Chondrocyte (in vitro differentiated cells): ENCODE results near the gene CEACAM19. TPM values are rescaled to one million over a fixed set of nuclear protein-coding genes. Genes with fewer than 3 reads are reported as not detected.

Experiments used
- DNase-seq: peaks from one replicate; pipeline ENCODE4 v3.0.0; 2021; ENCODE audit warnings: mixed read lengths, low spot score
- H3K27ac Mint-ChIP-seq: one replicate; pipeline ENCODE4 v1.8.0; 2021; ENCODE audit warnings: mild to moderate bottlenecking, moderate library complexity, mixed read lengths; ENCODE audit not compliant: unreplicated experiment
- H3K27me3 Mint-ChIP-seq: 2 replicates; pipeline ENCODE4 v1.8.0; 2021; ENCODE audit warnings: low read depth, mixed read lengths
- H3K36me3 Mint-ChIP-seq: 2 replicates; pipeline ENCODE4 v1.8.0; 2021; ENCODE audit warnings: low read depth, mixed read lengths
- H3K4me1 Mint-ChIP-seq: 2 replicates; pipeline ENCODE4 v1.8.0; 2021; ENCODE audit warnings: low read depth, mild to moderate bottlenecking, mixed read lengths
- H3K4me3 Mint-ChIP-seq: one replicate; pipeline ENCODE4 v1.8.0; 2021; ENCODE audit warnings: mild to moderate bottlenecking, moderate library complexity, mixed read lengths; ENCODE audit not compliant: unreplicated experiment
- H3K9me3 Mint-ChIP-seq: 2 replicates; pipeline ENCODE4 v1.8.0; 2021; ENCODE audit warnings: low read depth, mixed read lengths
- CTCF ChIP-seq: fragments of 200-600 bp; sonication (generic); IDR thresholded peaks from 2 replicates; pipeline ENCODE4 v1.5.0; 2021; ENCODE audit warnings: antibody characterized with exemption, mild to moderate bottlenecking, moderate library complexity
- total RNA-seq: library from RNA; stranded (reverse); gene quantifications from 3 replicates; pipeline ENCODE4 v1.2.1, GENCODE V29; 2021

The CEACAM19 gene
- total RNA-seq, 1 donor from 2014 or later: 6.5 TPM

- Mint-ChIP-seq H3K27ac (no peak overlapping the region), H3K4me3 (no peak overlapping the region), H3K4me1 (peaks cover 34% of the 10 kb centered on the region), H3K27me3 (no peaks in the 10 kb centered on the region), H3K9me3 (no peaks in the 10 kb centered on the region), H3K36me3 (peaks cover 1% of the 10 kb centered on the region)
- no peak for TF ChIP-seq CTCF
- no peak for DNase-seq
Measured at GRCh38 chr19:44687888-44688287, 16.6 kb downstream of the CEACAM19 start.

GRCh38 chr19:44689290-44690130, 18.2 kb downstream of the CEACAM19 start:
- H3K4me3 Mint-ChIP-seq: no peak overlapping the region
- H3K9me3 Mint-ChIP-seq: no peaks in the 10 kb centered on the region
- peaks cover 30% of the 10 kb centered on the region for H3K4me1 Mint-ChIP-seq
- H3K27me3 Mint-ChIP-seq: no peaks in the 10 kb centered on the region
- TF ChIP-seq CTCF: peak; percentile 95
- no peak for DNase-seq
- no peaks in the 10 kb centered on the region for H3K36me3 Mint-ChIP-seq
- H3K27ac Mint-ChIP-seq: no peak overlapping the region

DNA sequence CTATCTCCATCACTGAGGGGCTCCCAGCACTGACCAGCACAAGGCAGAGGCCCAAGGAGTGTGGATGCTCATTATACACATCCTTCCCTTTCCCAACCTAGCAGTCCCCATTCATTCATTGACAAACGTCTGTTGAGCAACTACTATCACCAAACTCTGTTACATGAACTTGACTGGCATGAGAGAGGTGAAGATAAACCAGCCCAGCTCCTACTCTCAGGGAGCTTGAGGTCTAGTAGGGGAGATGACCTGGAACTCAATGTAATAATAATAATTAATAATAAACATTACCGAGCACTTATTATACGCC, 18.8 kb downstream of the CEACAM19 start:
- H3K4me1 Mint-ChIP-seq: peaks cover 25% of the 10 kb centered on the region
- no peak overlapping the region for H3K27ac Mint-ChIP-seq
- no peak for TF ChIP-seq CTCF

DNA sequence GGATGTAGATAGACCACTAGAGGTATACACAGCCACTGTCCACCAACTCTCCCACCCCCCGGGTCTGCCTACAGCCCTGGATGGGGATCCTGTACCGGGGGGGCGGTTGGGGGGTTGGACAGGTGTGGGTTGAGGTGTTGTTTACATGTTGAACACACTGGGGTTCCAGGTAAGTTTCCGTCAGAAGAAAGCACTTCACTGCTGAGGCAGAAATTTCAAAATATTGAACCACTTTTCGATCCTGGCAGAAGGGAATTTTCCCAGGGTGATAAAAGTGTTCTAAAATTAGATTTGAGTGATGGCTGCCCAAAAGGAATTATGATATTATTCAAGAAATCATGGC, 21.1 kb downstream of the CEACAM19 start:
- no peak for DNase-seq
- no peaks in the 10 kb centered on the region for H3K36me3 Mint-ChIP-seq
- peak overlapping the region; percentile 4 for H3K4me3 Mint-ChIP-seq
- peaks cover 17% of the 10 kb centered on the region for H3K4me1 Mint-ChIP-seq
- H3K9me3 Mint-ChIP-seq: no peaks in the 10 kb centered on the region
- TF ChIP-seq CTCF: no peak
- peak overlapping the region; percentile 68 for H3K27ac Mint-ChIP-seq
- no peaks in the 10 kb centered on the region for H3K27me3 Mint-ChIP-seq

More for the DNA sequence above, 18.8 kb downstream of the CEACAM19 start:
- DNase-seq: no peak
- Mint-ChIP-seq H3K36me3 (no peaks in the 10 kb centered on the region), H3K9me3 (no peaks in the 10 kb centered on the region), H3K27me3 (no peaks in the 10 kb centered on the region), H3K4me3 (no peak overlapping the region)

GRCh38 chr19:44694184-44694579, 22.9 kb downstream of the CEACAM19 start:
- Mint-ChIP-seq H3K27ac (peak overlapping the region; percentile 63), H3K36me3 (no peaks in the 10 kb centered on the region), H3K27me3 (no peaks in the 10 kb centered on the region), H3K9me3 (no peaks in the 10 kb centered on the region), H3K4me1 (peaks cover 15% of the 10 kb centered on the region), H3K4me3 (no peak overlapping the region)
- TF ChIP-seq CTCF: peak; percentile 56
- no peak for DNase-seq
